GM18526 (cell line): ENCODE data around the gene ZNF519.

Source experiments
- POLR2A ChIP-seq: IDR thresholded peaks from 3 replicates; pipeline ENCODE4 v1.6.1; 2011; ENCODE audit not compliant: insufficient read length; ENCODE audit errors: extremely low read depth

Gene ZNF519

GRCh38 chr18:14093307-14093915, 38.8 kb downstream of the ZNF519 start:
- TF ChIP-seq POLR2A = no peak

- TF ChIP-seq POLR2A = no peak
These were observed 39.5 kb downstream of the ZNF519 start for GRCh38 chr18:14092625-14093306.

- no peak for TF ChIP-seq POLR2A
These were observed 42.5 kb downstream of the ZNF519 start for GRCh38 chr18:14089781-14090180.

GRCh38 chr18:14089191-14089590, 43.0 kb downstream of the ZNF519 start:
- no peak for TF ChIP-seq POLR2A

- no peak for TF ChIP-seq POLR2A
These were observed 45.6 kb downstream of the ZNF519 start for GRCh38 chr18:14086458-14087231.

- TF ChIP-seq POLR2A = no peak
These were observed 46.3 kb downstream of the ZNF519 start for GRCh38 chr18:14085770-14086457.

GRCh38 chr18:14075196-14075595, 57.0 kb downstream of the ZNF519 start:
- no peak for TF ChIP-seq POLR2A

GRCh38 chr18:14074187-14074586, 58.0 kb downstream of the ZNF519 start:
- no peak for TF ChIP-seq POLR2A

- TF ChIP-seq POLR2A = no peak
These were observed 78.6 kb downstream of the ZNF519 start for GRCh38 chr18:14053661-14054060.
